NCI-H2107 treated with DMSO at 0.1 percent for 48 hours (cell line): ENCODE results near the gene PCSK9.

Experiments used
- DNase-seq: peaks from one replicate; lab custom pipeline; 2025; ENCODE audit not compliant: unreplicated experiment; lab: John Stamatoyannopoulos, UW

Gene PCSK9

DNA sequence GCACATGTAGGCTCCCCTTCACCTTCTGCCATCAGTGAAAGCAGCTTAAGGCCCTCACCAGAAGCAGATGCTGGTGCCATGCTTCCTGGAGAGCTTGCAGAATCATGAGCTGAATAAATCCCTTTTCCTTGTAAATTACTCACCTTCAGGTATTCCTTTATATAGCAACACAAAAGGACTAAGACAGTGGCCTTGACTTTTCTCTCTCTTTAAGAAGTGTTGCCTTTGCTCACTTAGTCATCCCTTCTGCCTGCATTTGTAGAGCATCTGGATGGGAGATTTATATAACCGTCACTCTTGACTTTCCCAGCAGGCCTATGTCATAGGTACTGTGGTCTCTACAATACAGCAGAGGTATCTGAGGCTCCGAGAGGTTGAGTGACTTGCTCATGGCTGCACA is 3.7 kb downstream of the PCSK9 start:
- no peak for DNase-seq

DNA sequence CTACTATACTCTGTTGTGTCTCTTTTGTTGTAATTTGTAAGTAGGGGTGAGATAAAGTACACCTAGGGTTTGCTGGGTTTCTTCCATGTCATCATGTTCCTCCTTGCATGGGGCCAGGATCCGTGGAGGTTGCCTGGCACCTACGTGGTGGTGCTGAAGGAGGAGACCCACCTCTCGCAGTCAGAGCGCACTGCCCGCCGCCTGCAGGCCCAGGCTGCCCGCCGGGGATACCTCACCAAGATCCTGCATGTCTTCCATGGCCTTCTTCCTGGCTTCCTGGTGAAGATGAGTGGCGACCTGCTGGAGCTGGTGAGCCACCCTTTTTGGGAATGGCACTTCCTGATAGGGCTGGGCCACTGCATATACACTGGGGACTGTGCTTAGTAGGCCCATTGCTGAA is 4.4 kb downstream of the PCSK9 start:
- DNase-seq: no peak

DNA sequence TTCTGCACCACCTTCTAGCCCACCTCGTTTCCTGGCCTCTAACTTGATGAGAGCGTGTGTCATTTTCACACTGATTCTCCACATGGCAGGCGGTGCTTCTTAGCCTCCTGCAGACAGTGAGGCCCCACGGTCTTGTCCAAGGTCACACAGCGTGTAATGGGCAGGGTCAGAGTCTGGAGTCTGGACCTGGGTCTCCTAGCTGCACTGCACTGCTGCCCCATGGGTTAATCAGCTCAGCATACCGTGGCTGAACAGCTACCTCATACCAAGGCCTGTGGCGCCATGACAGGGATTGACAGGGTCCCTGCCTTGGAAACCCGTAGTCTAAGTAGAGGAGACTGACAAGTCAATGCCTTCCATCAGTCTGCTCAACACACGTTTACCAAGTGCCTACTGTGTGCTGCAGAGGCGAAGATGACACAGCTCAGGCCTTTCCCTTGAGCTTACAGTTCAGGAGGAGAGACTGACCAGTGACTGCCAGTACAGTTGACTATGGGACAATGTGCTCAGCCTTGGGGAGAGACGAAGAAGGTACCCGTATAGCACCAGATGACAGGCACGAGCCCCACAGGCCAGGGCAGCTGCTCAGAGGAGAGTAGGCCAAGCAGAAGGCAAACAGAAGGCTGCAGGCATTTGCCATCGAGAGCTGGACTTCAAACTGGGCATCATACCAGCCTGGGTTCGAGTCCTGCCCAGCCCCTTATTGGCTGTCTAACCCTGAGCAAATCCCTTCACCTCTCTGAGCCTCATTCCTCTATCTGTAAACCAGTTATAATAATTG is 5.5 kb downstream of the PCSK9 start:
- DNase-seq: no peak

DNA sequence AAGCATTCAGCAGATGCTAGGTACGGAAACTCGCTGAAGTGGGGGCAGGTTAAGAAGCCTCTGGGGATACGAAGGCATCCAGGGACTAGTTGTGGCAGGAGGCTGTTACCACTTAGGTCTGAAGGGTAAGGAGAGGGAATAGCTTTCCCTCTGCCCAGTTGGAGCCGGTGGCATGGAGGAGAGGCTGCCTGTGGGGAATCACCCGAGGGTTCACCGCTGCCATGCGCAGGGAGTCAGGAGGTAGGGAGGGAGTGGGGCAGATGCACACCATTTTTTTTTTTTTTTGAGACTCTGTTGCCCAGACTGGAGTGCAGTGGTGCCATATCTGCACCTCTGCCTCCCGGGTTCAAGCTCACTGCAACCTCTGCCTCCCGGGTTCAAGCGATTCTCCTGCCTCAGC is 6.1 kb downstream of the PCSK9 start:
- DNase-seq: no peak

DNA sequence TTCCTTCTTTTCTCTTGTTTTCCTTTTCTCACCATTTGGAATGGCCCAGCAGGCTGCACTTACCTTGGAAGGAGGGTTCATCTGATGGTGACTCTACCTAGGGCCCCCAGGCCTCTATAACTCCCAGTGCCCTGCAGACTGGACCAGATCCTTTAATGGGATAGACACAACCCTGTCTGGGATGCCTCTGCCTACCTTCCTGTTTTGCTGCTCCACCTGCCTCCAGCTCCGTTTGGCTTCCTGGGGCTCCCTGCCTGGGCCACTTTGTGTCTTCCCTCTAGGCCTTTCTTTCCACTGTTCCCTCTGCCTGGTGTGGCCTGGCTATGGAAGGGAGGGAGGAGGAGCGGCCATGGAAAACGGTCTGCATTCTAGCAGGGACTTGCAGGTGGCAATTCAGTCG is 7.5 kb downstream of the PCSK9 start:
- no peak for DNase-seq

DNA sequence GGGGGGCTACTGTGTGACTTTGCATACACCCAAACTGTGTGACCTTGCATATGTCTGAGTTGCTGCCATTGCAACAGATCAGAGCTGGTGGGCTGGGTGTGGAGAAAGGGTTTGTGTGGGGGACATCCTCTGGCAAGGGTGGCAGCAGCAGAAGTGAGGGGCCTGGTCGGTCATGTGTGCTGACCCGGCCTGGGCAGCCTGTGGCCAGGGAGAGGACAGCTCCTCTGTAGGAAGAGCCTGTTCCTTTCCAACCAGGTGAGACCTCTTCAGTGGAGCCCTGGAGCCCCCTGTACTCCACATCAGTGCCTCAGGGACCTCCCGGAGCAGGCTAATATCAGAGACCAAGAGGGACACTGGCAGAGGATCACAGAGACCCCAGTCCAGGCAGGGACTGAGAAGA is 8.3 kb downstream of the PCSK9 start:
- DNase-seq: no peak

DNA sequence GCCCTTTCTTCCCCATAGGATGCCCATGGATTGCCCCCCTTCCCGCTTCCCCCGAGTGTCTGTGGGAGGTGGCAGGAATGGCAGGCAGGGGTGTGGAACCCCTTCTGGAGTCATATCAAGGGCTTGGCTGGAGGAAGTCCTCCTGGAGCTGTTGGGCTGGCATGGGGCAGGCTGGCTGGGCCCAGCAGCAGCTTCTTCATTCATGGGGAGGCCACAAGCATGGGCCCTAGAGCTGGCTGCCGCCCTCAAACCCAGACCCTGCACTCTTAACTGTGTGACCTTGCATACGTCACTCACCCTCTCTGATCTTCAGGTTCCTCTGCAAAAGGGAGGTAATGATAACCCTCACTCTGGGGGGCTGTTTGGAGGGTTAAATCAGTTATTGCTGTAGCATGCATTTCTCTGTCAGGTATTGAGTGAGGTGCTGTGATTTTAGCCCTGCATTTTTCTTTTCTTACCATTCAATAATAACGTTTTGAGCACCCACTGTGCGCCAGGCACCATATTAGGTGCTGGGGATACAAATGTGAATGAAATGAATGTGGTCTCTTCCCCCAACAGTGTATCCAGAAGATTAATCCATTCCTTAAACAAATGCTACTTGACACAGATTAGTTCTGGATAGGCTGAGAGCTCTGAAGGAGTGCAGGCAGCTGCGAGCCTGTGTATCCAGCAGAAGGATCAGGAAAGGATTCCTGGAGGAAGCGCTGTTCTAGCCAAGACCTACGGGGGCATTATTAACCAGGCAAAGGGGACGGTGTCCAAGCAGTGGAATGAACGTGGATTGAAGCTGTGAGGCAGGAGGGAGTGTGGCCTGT is 9.3 kb downstream of the PCSK9 start:
- no peak for DNase-seq

DNA sequence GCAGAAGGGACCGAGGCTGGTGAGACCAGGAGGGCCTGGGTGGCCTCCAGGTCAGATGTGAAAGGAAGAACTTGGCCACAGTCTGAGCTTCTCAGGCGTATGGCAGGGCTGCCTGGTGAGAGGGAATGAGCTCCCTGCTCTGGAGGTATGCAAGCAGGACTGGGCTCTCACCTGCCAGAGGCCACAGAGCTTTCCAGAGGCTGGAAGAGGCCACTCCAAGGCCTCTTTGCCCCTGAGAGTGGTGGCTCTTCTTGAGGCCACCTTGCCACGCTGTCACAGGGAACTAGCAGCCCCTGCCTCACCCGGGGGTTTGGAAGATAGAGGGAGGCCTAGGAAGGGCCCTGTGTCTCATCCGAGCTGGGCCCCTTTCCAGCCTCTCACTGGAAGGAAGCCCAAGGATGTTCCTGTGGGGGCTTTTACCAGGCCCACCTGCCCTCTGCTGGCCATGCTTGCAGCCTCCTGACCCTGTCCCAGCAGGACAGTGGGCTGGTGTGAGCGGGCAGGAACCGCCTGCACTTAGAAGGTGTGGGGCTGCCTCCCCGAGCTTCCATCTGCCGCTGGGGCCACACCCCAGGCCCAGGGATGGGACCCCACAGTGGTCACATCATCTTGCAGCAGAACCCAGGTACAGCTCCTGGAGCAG is 10.0 kb downstream of the PCSK9 start:
- DNase-seq: no peak

DNA sequence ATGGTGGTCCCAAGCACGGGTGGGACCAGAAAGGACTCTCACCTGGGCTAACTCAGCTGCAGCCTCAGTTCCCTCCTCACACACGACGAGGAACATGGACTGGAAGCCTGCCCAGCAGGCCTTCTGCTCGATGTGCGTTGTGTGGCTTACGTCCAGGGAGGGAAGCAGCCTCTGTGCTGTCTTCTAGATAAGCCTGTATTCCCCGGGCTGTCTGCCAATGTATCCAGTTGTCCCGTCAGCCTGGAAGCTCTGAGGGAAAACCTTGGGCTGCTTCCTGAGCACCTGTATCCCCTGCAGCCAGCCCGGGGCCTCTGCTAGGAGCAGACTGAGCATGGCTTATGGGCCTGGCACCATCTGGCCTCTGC is 10.5 kb downstream of the PCSK9 start:
- no peak for DNase-seq

DNA sequence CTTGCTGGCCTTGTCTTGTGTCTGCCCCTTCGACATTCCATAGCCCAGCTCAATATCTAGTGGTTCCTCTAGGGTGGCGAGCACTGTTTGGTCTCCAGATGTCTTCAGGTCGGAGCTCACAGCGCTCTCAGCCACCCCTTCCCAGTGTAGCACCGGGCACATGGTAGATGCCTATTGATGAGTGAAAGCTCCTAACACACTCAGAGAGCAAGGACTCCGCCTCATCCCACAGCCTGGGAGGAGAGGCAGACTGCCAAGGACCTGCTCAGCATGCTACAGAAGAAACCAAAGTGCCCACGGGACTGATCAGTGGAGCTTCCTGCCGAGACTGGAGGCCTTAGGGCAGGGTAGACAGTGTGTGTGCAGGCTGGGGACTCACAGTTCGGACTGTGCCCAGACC is 10.9 kb downstream of the PCSK9 start:
- DNase-seq: no peak

DNA sequence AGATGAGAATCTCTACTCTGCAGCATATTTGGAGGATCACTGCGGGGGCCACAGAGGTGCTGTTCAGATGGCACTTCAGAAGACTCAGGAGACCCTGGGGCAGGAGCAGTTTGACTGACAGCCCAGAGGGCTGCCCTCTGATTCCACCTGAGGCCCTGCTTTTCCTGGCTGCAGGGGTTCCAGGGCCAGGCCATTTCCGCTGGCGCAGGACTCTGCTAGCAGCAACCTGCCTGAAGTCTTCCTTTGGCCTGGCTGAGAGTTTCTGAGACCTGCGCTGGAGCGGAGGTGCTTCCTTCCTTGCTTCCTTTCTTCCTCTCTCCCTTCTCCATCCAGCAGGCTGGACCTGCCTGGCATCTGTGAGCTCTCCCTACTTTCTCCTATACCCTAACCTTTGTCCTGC is 11.8 kb downstream of the PCSK9 start:
- no peak for DNase-seq

DNA sequence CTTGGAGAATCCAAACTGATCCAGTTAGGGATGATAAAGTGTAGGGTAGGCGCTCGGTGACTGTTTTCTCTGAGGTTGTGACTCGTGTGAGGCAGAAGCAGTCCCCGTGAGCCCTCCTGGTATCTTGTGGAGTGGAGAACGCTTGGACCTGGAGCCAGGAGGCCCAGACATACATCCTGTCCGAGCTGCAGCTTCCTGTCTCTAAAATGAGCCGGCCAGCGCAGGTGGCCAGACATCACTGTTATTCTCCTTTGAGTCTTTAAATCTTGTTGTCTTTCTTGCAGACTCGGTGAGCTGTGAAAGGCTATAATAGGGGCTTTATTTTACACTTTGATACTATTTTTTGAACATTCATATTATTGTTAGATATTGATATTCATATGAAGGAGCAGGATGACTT is 12.3 kb downstream of the PCSK9 start:
- no peak for DNase-seq

DNA sequence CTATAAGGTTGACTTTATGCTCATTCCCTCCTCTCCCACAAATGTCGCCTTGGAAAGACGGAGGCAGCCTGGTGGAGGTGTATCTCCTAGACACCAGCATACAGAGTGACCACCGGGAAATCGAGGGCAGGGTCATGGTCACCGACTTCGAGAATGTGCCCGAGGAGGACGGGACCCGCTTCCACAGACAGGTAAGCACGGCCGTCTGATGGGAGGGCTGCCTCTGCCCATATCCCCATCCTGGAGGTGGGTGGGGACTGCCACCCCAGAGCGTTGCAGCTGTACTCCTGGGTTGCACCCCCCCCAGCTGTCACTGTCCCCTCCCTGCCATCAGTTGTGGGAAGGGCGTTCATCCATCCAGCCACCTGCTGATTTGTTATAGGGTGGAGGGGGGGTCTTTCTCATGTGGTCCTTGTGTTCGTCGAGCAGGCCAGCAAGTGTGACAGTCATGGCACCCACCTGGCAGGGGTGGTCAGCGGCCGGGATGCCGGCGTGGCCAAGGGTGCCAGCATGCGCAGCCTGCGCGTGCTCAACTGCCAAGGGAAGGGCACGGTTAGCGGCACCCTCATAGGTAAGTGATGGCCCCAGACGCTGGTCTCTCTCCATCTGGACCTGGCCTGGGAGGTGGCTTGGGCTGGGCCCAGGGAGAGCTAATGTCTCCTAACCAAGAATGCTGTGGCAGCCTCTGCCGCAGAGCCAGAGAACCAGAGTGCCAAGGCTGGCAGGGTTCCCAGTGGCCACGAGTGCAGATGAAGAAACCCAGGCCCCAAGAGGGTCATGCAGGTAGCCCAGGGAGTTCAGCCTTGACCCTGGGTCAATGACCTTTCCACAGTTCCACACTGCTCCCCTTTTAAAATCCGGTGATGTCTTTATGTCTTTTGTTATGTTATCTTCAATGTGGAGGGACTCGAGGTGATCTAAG is 13.1 kb downstream of the PCSK9 start:
- no peak for DNase-seq

DNA sequence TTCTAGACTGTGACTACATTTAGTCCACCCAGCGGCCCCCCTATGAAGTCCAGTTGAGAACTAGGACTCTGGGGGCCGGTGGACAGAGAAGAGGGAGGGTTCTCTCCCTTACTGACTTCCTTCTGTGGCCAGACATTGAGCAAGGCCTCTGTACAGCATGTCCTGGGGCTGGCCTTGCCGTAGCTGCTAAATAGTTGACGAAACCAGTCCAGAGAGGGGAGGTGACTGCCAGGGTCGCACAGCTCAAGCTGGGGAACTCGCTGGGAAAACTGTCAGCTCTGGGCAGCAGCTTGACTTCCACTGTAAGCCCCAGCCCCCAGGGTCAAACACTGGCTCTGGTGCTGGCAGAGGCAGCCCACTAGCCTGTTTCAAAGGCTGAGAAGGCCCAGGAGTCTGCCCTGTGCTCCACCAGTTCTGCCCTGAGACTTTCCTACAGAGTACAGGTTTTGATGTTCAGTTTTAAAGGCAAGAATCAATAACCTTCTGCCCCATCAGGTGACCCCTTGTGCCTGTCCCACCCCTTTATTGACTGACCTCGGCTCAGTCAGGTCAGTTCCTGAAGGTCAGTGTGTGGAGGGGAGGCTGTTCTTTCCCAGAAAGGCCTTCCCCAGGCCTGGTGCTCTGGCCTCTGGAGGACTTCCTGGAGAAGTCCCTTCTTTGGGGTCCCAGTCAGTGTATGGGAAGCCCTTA is 14.1 kb downstream of the PCSK9 start:
- DNase-seq: no peak

DNA sequence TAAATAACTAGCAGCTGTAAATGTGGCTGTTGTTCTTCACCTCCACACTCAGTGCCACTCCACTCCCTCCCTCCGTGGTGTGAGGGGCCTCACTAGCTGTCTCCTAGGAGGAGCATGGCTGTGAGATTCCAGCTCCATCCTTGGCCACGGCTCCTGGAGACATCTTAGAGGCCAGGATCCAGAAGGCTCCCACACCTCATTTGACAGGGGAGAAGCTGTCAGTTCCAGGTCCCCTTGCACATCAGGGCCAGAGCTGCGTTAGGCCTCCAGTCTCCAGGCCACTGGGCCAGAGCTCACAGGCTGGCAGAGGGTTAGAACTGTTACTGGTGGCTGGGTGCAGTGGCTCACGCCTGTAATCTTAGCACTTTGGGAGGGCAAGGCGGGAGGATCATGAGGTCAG is 15.0 kb downstream of the PCSK9 start:
- DNase-seq: no peak

DNA sequence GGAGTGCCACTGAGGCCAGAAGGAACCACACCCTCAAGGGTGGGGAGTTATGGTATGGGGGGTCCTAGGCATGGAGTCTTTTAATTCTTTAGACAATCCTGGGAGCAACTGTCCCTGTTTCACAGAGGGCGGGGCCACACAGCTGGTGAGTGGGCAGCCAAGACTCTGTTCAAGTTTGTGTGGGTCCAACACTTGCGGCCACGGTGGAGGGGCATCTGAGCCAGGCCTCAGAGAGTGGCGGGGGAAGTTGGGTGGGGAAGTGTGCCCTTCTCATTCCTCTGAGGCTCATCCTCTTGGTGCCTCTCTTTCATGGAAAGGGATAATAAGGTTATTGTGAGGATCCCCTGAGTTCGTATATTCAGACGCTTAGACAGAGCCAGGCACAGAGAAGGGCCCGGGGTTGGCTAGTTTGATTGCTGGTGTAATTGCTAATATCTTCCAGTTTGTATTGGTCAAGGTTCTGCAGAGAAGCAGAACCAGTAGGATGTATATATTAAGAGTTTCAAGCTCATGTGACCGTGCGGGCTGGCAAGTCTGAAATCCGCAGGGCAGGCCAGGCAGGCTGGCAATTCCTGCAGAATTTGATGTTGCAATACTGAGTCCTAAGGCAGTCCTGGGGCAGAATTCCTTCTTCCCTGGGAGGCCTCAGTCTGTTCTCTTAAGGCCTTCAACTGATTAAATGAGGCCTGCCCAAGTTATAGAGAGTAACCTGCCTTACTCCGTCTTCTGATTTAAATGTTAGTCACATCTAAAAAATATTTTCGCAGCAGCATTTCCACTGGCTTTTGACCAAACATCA is 15.9 kb downstream of the PCSK9 start:
- DNase-seq: no peak

DNA sequence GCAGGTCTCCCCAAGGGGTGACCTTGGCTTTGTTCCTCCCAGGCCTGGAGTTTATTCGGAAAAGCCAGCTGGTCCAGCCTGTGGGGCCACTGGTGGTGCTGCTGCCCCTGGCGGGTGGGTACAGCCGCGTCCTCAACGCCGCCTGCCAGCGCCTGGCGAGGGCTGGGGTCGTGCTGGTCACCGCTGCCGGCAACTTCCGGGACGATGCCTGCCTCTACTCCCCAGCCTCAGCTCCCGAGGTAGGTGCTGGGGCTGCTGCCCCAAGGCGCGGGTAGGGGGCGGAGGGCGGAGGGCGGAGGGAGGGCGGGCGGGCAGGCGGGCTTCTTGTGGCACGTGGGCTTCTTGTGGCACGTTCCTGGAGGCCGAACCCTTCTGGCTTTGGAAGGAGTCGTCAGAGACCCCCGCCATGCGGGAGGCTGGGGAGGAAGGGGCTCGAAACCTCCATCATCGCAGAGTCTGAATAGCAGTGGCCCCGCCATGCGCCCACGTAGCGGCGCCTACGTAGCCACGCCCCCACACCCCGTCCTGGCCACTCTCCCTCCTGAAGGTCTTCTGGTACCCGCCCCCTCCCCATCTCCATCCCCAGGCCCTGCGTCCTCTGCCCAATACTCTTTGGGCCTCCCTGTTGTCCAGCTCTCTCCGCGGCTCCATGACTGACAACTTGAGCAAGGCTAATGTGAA is 16.7 kb downstream of the PCSK9 start:
- no peak for DNase-seq

DNA sequence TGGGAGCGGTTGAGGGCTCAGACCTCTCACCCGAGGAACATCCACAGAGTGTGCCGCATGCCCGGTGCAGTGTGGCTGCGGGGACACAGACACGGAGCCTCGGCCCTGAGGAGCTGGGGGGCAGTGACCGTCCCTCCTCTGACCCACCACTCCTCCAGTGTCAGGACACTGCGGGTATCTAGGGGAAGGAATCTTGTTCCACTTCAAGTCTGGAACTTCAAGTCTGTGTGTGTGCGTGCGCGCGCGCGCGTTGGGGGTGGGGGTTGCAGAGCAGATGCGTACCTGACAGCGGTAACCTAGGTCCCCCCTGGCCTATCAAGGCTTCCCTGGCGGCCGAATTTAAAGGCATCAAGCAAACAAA is 17.3 kb downstream of the PCSK9 start:
- DNase-seq: no peak

DNA sequence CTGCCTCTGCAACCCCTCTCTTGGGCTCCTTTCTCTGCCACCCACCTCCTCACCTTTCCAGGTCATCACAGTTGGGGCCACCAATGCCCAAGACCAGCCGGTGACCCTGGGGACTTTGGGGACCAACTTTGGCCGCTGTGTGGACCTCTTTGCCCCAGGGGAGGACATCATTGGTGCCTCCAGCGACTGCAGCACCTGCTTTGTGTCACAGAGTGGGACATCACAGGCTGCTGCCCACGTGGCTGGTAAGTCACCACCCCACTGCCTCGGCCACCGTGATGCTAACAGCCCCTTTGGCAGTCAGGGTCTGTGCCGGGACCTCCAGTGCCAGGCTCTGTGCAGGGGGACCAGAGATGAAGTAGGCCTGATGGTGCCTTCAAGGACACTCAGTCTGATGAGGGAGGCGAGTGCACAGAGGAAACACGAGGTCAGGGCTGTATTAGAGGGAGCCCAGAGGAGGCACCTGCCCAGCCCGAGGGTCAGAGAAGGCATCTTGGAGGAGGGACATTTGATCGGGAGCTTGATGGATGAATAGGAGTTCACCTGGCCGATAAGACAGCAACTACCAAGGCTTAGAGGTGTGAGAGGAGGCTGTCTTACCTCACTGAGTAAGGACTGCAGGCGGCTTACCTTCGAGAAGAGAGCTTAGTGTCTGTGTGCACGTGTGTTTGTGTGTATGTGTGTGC is 18.1 kb downstream of the PCSK9 start:
- no peak for DNase-seq
